Measurements from ENCODE around the gene LHX1.

LHX1 gene

GRCh38 chr17:36993227-36993626 is 56.0 kb downstream of the LHX1 start:
- DNase-seq (ENCODE audit: low read depth, low spot score): no peak
- H3K4me3 ChIP-seq (ENCODE audit: insufficient read length, low read depth): no peak overlapping the region
- H3K36me3 ChIP-seq (ENCODE audit: insufficient read depth, insufficient read length, low read length): peaks cover 49% of the 10 kb centered on the region
- no peak overlapping the region for H3K9ac ChIP-seq (ENCODE audit: insufficient read length, low read depth)
- no peak for TF ChIP-seq YY1 (IDR thresholded peaks at IDR 0.05; ENCODE audit: insufficient read depth, insufficient read length)
- TF ChIP-seq SUZ12 (IDR thresholded peaks at IDR 0.05; ENCODE audit: extremely low read depth, insufficient read depth, insufficient read length): no peak
- no peak for TF ChIP-seq ZNF274 (IDR thresholded peaks at IDR 0.05; ENCODE audit: low read depth, low read length)
- H3K27me3 ChIP-seq (ENCODE audit: insufficient read depth, insufficient read length): no peaks in the 10 kb centered on the region
- no peaks in the 10 kb centered on the region for H3K9me3 ChIP-seq (ENCODE audit: insufficient read depth, low read length)
- no peaks in the 10 kb centered on the region for H3K4me1 ChIP-seq (ENCODE audit: insufficient read depth, insufficient read length)
